ENCODE results near the gene CRB1. TPM values are rescaled to one million over a fixed set of nuclear protein-coding genes. Genes with fewer than 3 reads are reported as not detected.
"Not testable (repeated sequence)": the region's sequence is repeated elsewhere in the genome, so short reads cannot be mapped to it uniquely, and the experiment has no call there.

CRB1 gene
- total RNA-seq, 1 donor from 2014 or later = 0.08 TPM

GRCh38 chr1:197390856-197391255 is 122.8 kb downstream of the CRB1 start:
- intact Hi-C loops (cut with DNase I) = no loop called here
- DNase-seq = no peak
- no peak for ATAC-seq (ENCODE audit: poor library complexity)

GRCh38 chr1:197391303-197392226 is 123.5 kb downstream of the CRB1 start:
- DNase-seq (no peak), ATAC-seq (ENCODE audit: poor library complexity) (no peak)
- intact Hi-C loops (cut with DNase I) = no loop called here

- intact Hi-C loops (cut with DNase I) = no loop called here
- DNase-seq (no peak), ATAC-seq (ENCODE audit: poor library complexity) (no peak)
Observed at GRCh38 chr1:197392541-197392940, 124.5 kb downstream of the CRB1 start.

- ATAC-seq (ENCODE audit: poor library complexity) = no peak
- no peak for DNase-seq
Observed at GRCh38 chr1:197393105-197393504, 125.1 kb downstream of the CRB1 start.

GRCh38 chr1:197393772-197394171 is 125.7 kb downstream of the CRB1 start:
- DNase-seq = no peak
- intact Hi-C loops (cut with DNase I) = no loop called here
- ATAC-seq (ENCODE audit: poor library complexity) = no peak

More at GRCh38 chr1:197393105-197393504, 125.1 kb downstream of the CRB1 start:
- intact Hi-C loops (cut with DNase I) = no loop called here

- DNase-seq (no peak), ATAC-seq (ENCODE audit: poor library complexity) (no peak)
- intact Hi-C loops (cut with DNase I) = no loop called here
Observed at GRCh38 chr1:197394831-197395608, 127.0 kb downstream of the CRB1 start.

- intact Hi-C loops (cut with DNase I) = no loop called here
- DNase-seq = no peak
- ATAC-seq (ENCODE audit: poor library complexity) = no peak
Observed at GRCh38 chr1:197397895-197398294, 129.8 kb downstream of the CRB1 start.

GRCh38 chr1:197399755-197400521 is 131.9 kb downstream of the CRB1 start:
- intact Hi-C loops (cut with DNase I) = no loop called here
- DNase-seq = no peak

GRCh38 chr1:197400522-197400902 is 132.5 kb downstream of the CRB1 start:
- intact Hi-C loops (cut with DNase I) = no loop called here
- DNase-seq = no peak
- ATAC-seq (ENCODE audit: poor library complexity) = no peak

More at GRCh38 chr1:197399755-197400521, 131.9 kb downstream of the CRB1 start:
- ATAC-seq (ENCODE audit: poor library complexity) = no peak

- intact Hi-C loops (cut with DNase I) = no loop called here
- no peak for DNase-seq
- no peak for ATAC-seq (ENCODE audit: poor library complexity)
Observed at GRCh38 chr1:197402189-197402588, 134.1 kb downstream of the CRB1 start.

GRCh38 chr1:197404774-197405173 is 136.7 kb downstream of the CRB1 start:
- DNase-seq; intact Hi-C loops (cut with DNase I); ATAC-seq (ENCODE audit: poor library complexity): not testable (repeated sequence)

- ATAC-seq (ENCODE audit: poor library complexity); intact Hi-C loops (cut with DNase I); DNase-seq: not testable (repeated sequence)
Observed at GRCh38 chr1:197405614-197406013, 137.6 kb downstream of the CRB1 start.

- DNase-seq = no peak
- intact Hi-C loops (cut with DNase I) = no loop called here
- no peak for ATAC-seq (ENCODE audit: poor library complexity)
Observed at GRCh38 chr1:197413564-197413963, 145.5 kb downstream of the CRB1 start.

- intact Hi-C loops (cut with DNase I) = no loop called here
- ATAC-seq (ENCODE audit: poor library complexity) (no peak), DNase-seq (no peak)
Observed at GRCh38 chr1:197415221-197415620, 147.2 kb downstream of the CRB1 start.

GRCh38 chr1:197418693-197419092 is 150.6 kb downstream of the CRB1 start:
- intact Hi-C loops (cut with DNase I) = no loop called here
- no peak for DNase-seq
- ATAC-seq (ENCODE audit: poor library complexity) = no peak

- DNase-seq (no peak), ATAC-seq (ENCODE audit: poor library complexity) (no peak)
- intact Hi-C loops (cut with DNase I) = no loop called here
Observed at GRCh38 chr1:197422993-197423392, 154.9 kb downstream of the CRB1 start.

- intact Hi-C loops (cut with DNase I) = no loop called here
- DNase-seq (no peak), ATAC-seq (ENCODE audit: poor library complexity) (no peak)
Observed at GRCh38 chr1:197424380-197424779, 156.3 kb downstream of the CRB1 start.

- intact Hi-C loops (cut with DNase I) = no loop called here
- ATAC-seq (ENCODE audit: poor library complexity) (no peak), DNase-seq (no peak)
Observed at GRCh38 chr1:197429372-197429771, 161.3 kb downstream of the CRB1 start.

- DNase-seq (no peak), ATAC-seq (ENCODE audit: poor library complexity) (no peak)
- intact Hi-C loops (cut with DNase I) = no loop called here
Observed at GRCh38 chr1:197435224-197435623, 167.2 kb downstream of the CRB1 start.

Data from Right ventricle myocardium superior (tissue), 1 donor.